ENCODE data around the gene TMPRSS6.

TMPRSS6 gene

GRCh38 chr22:37026325-37026724 lies 83.2 kb downstream of the TMPRSS6 start:
- no peak for DNase-seq

- DNase-seq = no peak
Measured at GRCh38 chr22:37025500-37026070, 83.9 kb downstream of the TMPRSS6 start.

- no peak for DNase-seq
Measured at GRCh38 chr22:37024339-37025157, 85.0 kb downstream of the TMPRSS6 start.

- no peak for DNase-seq
Measured at GRCh38 chr22:37023743-37024338, 85.7 kb downstream of the TMPRSS6 start.

- DNase-seq = no peak
Measured at GRCh38 chr22:37022483-37023337, 86.8 kb downstream of the TMPRSS6 start.

GRCh38 chr22:37021710-37022482 lies 87.6 kb downstream of the TMPRSS6 start:
- DNase-seq = no peak

GRCh38 chr22:37021041-37021440 lies 88.5 kb downstream of the TMPRSS6 start:
- DNase-seq = no peak

DNA sequence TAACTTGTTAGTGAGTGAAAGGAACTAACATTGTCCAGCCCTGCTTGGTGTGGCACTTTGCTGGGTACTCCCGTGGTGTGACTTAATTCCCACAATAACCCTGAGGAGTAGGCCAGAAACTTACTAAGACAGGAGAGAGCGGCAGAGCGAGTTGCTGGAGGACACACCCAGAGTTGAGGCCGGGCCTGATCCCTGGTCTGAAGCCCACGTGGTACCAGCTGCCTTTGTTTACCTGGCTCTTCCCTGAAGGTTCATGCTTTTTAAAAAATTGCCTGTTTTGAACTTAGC lies 89.4 kb downstream of the TMPRSS6 start:
- no peak for DNase-seq

DNA sequence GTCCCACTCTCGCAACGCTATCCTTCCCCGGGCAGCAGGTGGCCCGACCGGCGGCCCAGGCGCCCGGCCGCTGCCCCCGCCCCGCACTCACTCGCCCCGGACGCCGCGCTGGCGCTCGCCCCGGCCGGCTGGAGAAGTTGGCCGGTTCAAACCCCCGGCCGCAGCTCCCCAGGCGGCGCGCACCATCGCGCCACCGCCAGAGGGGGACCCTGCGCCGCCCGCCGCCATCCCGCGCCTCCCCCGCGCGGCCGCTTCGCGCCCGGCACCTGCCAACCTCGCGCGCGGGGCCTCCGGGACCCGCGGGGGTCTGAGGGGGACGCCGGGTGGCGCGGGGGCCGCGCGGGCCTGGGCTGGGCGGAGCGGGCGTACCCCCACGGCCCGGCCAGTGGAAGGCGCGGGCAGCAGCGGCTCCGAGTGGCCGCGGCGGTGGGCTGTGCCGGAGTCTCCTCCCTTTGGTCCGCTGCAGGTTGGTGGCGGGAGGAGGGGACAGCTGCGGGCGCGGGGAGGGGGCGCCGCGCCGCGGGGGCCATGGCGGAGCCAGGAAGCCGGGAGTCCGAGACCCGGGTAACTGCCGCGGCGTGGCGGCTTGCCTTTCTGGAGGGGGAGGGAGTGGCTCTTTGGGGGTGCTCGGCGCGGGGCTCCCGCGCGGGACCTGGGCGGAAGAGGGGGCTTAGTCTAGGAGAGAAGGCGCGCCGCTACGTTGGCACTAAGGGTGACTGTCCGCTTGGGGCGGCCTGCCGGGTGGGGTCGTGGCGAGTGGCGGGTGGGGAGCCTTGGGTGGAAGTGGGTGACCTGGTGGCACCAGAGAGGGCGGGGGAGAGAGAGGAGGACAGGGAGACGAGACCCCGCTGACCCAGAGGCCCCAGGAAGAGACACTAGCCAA lies 90.0 kb downstream of the TMPRSS6 start, which contains the start of the genes MPST and TST:
Gene MPST, plus strand, starts transcription at position 434 of the 883 bp plus-strand sequence. Its CDS starts 95 bp downstream, at position 529.
Gene TST, minus strand, starts transcription at position 139 of the 883 bp plus-strand sequence. CDS start 715 bp downstream, outside the sequence.
- DNase-seq = peak; percentile 75

DNA sequence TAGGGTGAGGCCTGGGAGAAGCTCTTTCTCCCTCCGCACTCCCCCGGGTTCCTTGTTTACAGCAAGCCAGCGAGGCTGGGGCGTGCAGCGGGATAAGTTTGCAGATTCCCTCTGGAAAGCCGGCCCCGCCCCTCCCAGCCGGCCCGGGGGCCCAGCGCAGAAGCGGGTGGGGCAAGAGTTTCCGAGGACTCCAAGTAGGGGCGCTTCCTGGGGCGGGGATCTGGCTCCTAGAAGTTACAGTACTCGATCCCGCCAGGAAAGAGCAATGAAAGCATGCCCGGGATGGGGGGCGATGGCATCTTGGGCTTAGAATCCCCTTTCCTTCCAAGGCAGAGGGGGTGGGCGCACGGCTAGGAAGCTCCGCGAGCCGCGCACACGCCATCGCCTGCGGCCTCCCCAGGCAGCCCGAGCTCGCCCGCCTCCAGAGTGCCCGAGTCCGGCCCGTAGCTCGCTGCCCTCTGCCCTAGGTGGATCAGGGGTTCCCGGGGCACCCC lies 90.7 kb downstream of the TMPRSS6 start:
- DNase-seq = peak; percentile 94

GRCh38 chr22:37018086-37018814 lies 91.3 kb downstream of the TMPRSS6 start:
- DNase-seq = no peak

DNA sequence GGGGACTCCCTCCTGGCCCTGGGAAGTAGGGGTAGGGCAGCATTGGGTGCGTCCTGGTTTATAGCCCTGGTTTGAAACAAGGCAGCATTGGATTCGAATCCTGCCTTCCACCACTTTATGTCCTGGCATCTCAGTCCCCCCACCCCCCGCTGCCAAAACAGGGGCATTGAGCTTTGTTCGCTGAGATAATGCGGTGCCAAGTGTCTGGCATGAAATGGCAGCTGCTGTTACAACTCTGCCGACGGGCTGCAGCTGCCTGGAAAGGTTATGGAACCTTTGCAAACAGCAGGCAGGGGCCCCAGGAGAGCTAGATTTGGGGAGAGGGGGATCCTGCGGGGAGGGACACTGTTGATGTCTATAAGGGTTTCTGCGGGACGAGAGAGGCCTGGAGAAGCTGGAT lies 92.2 kb downstream of the TMPRSS6 start:
- DNase-seq = no peak

DNA sequence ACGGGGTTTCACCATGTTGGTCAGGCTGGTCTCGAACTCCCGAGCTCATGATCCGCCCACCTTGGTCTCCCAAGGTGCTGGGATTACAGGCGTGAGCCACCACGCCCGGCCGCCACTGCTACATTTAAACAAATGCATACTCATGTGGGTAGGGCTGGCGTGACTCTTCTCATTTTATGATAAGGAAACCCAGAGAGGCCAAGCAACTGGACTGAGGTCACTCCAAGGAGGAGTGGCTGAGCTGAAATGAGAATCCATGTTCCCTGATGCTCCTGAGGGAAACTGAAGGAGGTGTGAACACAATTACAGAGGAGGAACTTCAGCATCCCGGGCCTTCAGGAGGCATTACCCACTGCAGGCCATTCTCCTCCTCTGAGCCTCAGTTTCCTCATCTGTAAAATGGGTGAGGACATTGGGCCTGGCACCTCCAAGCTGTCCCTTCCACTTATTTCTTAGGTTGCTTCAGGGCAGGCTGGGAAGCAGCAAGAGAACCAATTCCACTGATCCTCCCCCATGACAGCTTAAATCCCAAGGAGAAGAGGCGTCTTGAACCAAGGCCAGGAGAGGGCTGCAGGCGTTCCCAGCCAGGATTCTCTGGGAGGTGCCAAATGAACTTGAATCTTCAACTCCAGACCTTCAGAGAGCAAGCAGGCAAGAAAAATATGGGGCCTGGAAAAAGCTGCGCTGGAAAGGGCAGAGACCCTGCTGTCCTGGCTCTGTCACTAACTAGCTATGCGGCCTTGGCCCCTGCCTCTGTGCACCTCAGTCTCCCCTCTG lies 93.2 kb downstream of the TMPRSS6 start:
- no peak for DNase-seq

- DNase-seq = no peak
Measured at GRCh38 chr22:37015587-37015878, 94.0 kb downstream of the TMPRSS6 start.
